CD4-positive, CD25-positive, alpha-beta regulatory T cell (primary cell): ENCODE measurements around the gene FAF1. TPM values are rescaled to one million over a fixed set of nuclear protein-coding genes. Genes with fewer than 3 reads are reported as not detected.
"Not testable (repeated sequence)": the region's sequence is repeated elsewhere in the genome, so short reads cannot be mapped to it uniquely, and the experiment has no call there.

Experiments used
- ATAC-seq, 2 donors: fragments of 150-1000 bp; cut with Tn5 transposase; one replicate each; pipeline ENCODE4 v1.10.0; 2021; ENCODE audit warnings: low read depth in 2 of 2, moderate number of reproducible peaks in 2 of 2, moderate library complexity in 1 of 2
- DNase-seq, 3 donors: peaks; one replicate each; pipeline versions ENCODE4 v3.0.0 to v3.0.0-alpha.2; 2012 to 2022; ENCODE audit warnings: mixed read lengths in 1 of 3
- H3K27ac ChIP-seq: one replicate; pipeline ENCODE4 v1.7.0; 2013; ENCODE audit warnings: mild to moderate bottlenecking, low read length; ENCODE audit not compliant: insufficient read depth, poor library complexity, severe bottlenecking
- H3K27me3 ChIP-seq: one replicate; pipeline ENCODE4 v1.7.0; 2013; ENCODE audit warnings: low read length; ENCODE audit not compliant: control insufficient read depth, insufficient read depth
- H3K36me3 ChIP-seq: one replicate; pipeline ENCODE4 v1.7.0; 2013; ENCODE audit warnings: mild to moderate bottlenecking, low read length, moderate library complexity; ENCODE audit not compliant: control insufficient read depth, insufficient read depth
- H3K4me1 ChIP-seq: 2 replicates; pipeline ENCODE4 v1.7.0; 2013; ENCODE audit warnings: mild to moderate bottlenecking, low read length; ENCODE audit not compliant: insufficient read depth, control insufficient read depth, poor library complexity, severe bottlenecking
- H3K4me3 ChIP-seq: one replicate; pipeline ENCODE4 v1.7.0; 2013; ENCODE audit warnings: low read depth, mild to moderate bottlenecking, low read length, moderate library complexity
- H3K9me3 ChIP-seq, 2 experiments: 1 replicate in 1 of 2; 2 replicates in 1 of 2; pipeline ENCODE4 v1.7.0; 2013; ENCODE audit warnings: low read length in 2 of 2, mild to moderate bottlenecking in 1 of 2, moderate library complexity in 1 of 2; ENCODE audit not compliant: control insufficient read depth in 2 of 2
- H3K27ac Mint-ChIP-seq, 3 donors: one replicate each; pipeline ENCODE4 v1.8.0; 2020 to 2022; ENCODE audit warnings: mild to moderate bottlenecking in 3 of 3, mixed read lengths in 3 of 3, moderate library complexity in 2 of 3
- H3K27me3 Mint-ChIP-seq: one replicate; pipeline ENCODE4 v1.8.0; 2022; ENCODE audit warnings: mild to moderate bottlenecking, mixed read lengths
- H3K36me3 Mint-ChIP-seq: one replicate; pipeline ENCODE4 v1.8.0; 2020; ENCODE audit warnings: mixed read lengths
- H3K4me1 Mint-ChIP-seq, 4 donors: one replicate each; pipeline ENCODE4 v1.8.0; 2020 to 2022; ENCODE audit warnings: mixed read lengths in 4 of 4, mild to moderate bottlenecking in 1 of 4
- H3K4me3 Mint-ChIP-seq, 4 donors: one replicate each; pipeline ENCODE4 v1.8.0; 2020 to 2022; ENCODE audit warnings: mild to moderate bottlenecking in 4 of 4, mixed read lengths in 4 of 4, moderate library complexity in 3 of 4
- H3K9me3 Mint-ChIP-seq, 7 donors: one replicate each; pipeline ENCODE4 v1.8.0; 2020 to 2022; ENCODE audit warnings: mixed read lengths in 7 of 7, mild to moderate bottlenecking in 3 of 7, moderate library complexity in 2 of 7
- polyA plus RNA-seq, 4 donors: library from polyadenylated mRNA; unstranded; fragments of 300-500 nt; fragmentation: Illumina TruSeq; gene quantifications; one replicate each; pipeline ENCODE4 v1.2.3, GENCODE V29; 2021
- total RNA-seq: library from RNA; stranded (reverse); gene quantifications from one replicate; pipeline ENCODE4 v1.2.3, GENCODE V29; 2022

FAF1 gene
- total and polyA plus RNA-seq, 5 donors from 2014 or later = 28.9 to 58.2 (median 54.3) TPM

DNA sequence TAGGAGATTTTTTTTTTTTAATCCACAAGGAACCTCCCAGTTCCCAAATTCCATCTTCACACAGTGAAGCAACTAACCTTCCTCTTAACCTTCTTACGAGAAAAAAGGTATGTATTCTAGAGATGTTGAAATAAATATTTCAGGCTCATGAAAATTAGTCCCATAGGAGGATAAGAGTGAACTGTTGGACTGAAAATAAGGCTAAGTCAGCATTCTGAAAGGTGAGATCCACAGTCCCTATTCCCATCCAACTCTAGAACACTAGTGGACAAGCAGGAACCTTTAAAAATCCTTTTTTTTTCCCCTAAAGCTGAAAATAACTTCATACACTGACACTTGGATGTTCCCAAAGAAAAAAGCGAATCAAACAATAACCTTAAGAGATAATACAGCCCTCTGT, 44.4 kb downstream of the FAF1 start:
- ATAC-seq = no peak
- no peak for DNase-seq
- peaks cover 4% of the 10 kb centered on the region for H3K36me3 Mint-ChIP-seq
- Histone ChIP-seq H3K4me1 (no peaks in the 10 kb centered on the region), H3K27ac (no peak overlapping the region), H3K4me3 (no peak overlapping the region), H3K36me3 (no peaks in the 10 kb centered on the region), H3K9me3 (no peaks in the 10 kb centered on the region), H3K27me3 (no peaks in the 10 kb centered on the region)
- H3K9me3 Mint-ChIP-seq = peaks cover 0 to 2% (median 0%) of the 10 kb centered on the region in 7 donors
- no peaks in the 10 kb centered on the region for H3K27me3 Mint-ChIP-seq
- H3K4me3 Mint-ChIP-seq = no peak overlapping the region
- H3K27ac Mint-ChIP-seq = peak overlapping the region in 1 of 3 donors; percentile 52
- peaks cover 18 to 33% (median 22%) of the 10 kb centered on the region in 4 donors for H3K4me1 Mint-ChIP-seq

DNA sequence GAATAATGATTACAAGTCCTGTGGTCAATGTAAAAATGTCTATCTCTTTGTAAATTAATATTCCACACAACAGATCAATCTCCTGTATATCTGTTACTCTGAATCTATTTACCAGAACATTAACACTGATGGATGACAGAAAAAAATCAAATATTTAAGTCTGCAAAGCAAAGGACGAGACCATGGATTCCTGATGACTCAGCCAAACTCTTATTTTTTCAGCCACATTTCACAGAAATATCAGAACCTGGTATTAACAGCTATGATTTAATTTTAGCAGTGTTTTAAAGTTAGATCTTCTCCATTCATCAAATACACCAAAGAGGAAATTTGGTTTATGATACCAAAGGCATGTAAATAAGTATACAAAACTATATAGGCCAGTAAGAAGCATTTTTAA, 46.1 kb downstream of the FAF1 start:
- H3K27me3 ChIP-seq = no peaks in the 10 kb centered on the region
- H3K4me3 Mint-ChIP-seq = no peak overlapping the region
- DNase-seq (no peak), ATAC-seq (no peak)
- peaks cover 10% of the 10 kb centered on the region for H3K36me3 Mint-ChIP-seq
- no peak overlapping the region for H3K27ac ChIP-seq
- H3K4me1 Mint-ChIP-seq = peaks cover 19 to 33% (median 23%) of the 10 kb centered on the region in 4 donors
- no peak overlapping the region for H3K27ac Mint-ChIP-seq
- H3K36me3 ChIP-seq = no peaks in the 10 kb centered on the region
- H3K9me3 Mint-ChIP-seq = peaks cover 0 to 3% (median 0%) of the 10 kb centered on the region in 7 donors
- H3K9me3 ChIP-seq = no peaks in the 10 kb centered on the region
- no peaks in the 10 kb centered on the region for H3K4me1 ChIP-seq
- no peak overlapping the region for H3K4me3 ChIP-seq
- H3K27me3 Mint-ChIP-seq = no peaks in the 10 kb centered on the region

DNA sequence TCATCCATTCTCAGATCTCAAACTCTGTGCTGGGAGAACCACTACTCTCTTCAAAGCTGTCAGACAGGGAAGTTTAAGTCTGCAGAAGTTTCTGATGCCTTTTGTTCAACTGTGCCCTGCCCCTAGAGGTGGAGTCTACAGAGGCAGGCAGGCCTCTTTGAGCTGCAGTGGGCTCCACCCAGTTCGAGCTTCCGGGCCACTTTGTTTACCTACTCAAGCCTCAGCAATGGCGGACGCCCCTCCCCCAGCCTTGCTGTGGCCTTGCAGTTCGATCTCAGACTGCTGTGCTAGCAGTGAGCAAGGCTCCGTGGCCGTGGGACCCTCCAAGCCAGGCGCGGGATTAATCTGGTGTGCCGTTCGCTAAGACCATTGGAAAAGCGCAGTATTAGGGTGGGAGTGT, 49.7 kb downstream of the FAF1 start:
- H3K36me3 Mint-ChIP-seq, H3K4me1 ChIP-seq, H3K4me3 Mint-ChIP-seq, H3K27ac Mint-ChIP-seq, H3K27ac ChIP-seq, H3K9me3 ChIP-seq, H3K27me3 ChIP-seq, H3K4me3 ChIP-seq, ATAC-seq, H3K27me3 Mint-ChIP-seq, H3K36me3 ChIP-seq, DNase-seq: not testable (repeated sequence)
- Mint-ChIP-seq H3K4me1 (peaks cover 6 to 31% (median 15%) of the 10 kb centered on the region in 4 donors), H3K9me3 (peaks cover 0 to 15% (median 3%) of the 10 kb centered on the region in 7 donors)

DNA sequence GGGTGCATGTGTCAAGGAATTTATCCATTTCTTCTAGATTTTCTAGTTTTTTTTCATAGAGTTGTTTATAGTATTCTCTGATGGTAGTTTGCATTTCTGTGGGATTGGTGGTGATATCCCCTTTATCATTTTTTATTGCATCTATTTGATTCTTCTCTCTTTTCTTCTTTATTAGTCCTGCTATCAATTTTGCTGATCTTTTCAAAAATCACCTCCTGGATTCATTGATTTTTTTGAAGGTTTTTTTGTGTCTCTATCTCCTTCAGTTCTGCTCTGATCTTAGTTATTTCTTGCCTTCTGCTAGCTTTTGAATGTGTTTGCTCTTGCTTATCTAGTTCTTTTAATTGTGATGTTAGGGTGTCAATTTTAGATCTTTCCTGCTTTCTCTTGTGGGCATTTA, 52.5 kb downstream of the FAF1 start:
- H3K27me3 Mint-ChIP-seq, H3K27ac Mint-ChIP-seq, ATAC-seq, DNase-seq, H3K36me3 ChIP-seq, H3K4me1 ChIP-seq, H3K9me3 ChIP-seq, H3K4me3 Mint-ChIP-seq, H3K27ac ChIP-seq, H3K36me3 Mint-ChIP-seq, H3K4me3 ChIP-seq, H3K27me3 ChIP-seq: not testable (repeated sequence)
- Mint-ChIP-seq H3K4me1 (peaks cover 10 to 28% (median 17%) of the 10 kb centered on the region in 4 donors), H3K9me3 (peaks cover 0 to 15% (median 3%) of the 10 kb centered on the region in 7 donors)

DNA sequence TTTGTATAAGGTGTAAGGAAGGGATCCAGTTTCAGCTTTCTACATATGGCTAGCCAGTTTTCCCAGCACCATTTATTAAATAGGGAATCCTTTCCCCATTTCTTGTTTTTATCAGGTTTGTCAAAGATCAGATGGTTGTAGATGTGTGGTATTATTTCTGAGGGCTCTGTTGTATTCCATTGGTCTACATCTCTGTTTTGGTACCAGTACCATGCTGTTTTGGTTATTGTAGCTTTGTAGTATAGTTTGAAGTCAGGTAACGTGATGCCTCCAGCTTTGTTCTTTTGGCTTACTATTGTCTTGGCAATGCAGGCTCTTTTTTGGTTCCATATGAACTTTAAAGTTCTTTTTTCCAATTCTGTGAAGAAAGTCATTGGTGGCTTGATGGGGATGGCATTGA, 54.0 kb downstream of the FAF1 start:
- Mint-ChIP-seq H3K9me3 (peaks cover 0 to 15% (median 3%) of the 10 kb centered on the region in 7 donors), H3K4me1 (peaks cover 10 to 30% (median 18%) of the 10 kb centered on the region in 4 donors)
- H3K4me3 Mint-ChIP-seq, ATAC-seq, H3K27me3 ChIP-seq, H3K4me1 ChIP-seq, H3K27ac ChIP-seq, H3K36me3 ChIP-seq, H3K36me3 Mint-ChIP-seq, H3K27me3 Mint-ChIP-seq, H3K9me3 ChIP-seq, H3K4me3 ChIP-seq, H3K27ac Mint-ChIP-seq, DNase-seq: not testable (repeated sequence)

DNA sequence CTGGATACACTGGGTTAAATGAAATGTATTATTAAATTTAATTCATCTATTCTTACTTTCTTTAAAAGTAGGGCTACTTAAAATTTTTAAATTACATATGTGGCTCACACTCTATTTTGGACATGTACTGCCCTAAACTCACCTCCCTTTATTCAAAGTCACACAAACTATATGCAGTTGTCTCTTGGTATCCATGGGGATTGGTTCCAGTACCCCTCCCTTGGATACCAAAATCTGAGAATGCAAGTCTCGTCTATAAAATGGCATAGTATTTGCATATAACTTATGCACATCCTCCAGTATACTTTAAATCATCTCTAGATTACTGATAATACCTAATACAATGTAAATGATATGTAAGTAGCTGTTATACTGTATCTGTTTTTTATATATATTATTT, 57.6 kb downstream of the FAF1 start:
- Mint-ChIP-seq H3K27me3 (no peaks in the 10 kb centered on the region), H3K4me1 (peaks cover 17 to 36% (median 25%) of the 10 kb centered on the region in 4 donors), H3K36me3 (no peaks in the 10 kb centered on the region), H3K27ac (no peak overlapping the region), H3K9me3 (peaks cover 0 to 12% (median 1%) of the 10 kb centered on the region in 7 donors), H3K4me3 (no peak overlapping the region)
- ATAC-seq (no peak), DNase-seq (no peak)
- Histone ChIP-seq H3K36me3 (no peaks in the 10 kb centered on the region), H3K4me1 (no peaks in the 10 kb centered on the region), H3K27me3 (no peaks in the 10 kb centered on the region), H3K4me3 (no peak overlapping the region), H3K27ac (no peak overlapping the region), H3K9me3 (no peaks in the 10 kb centered on the region)

DNA sequence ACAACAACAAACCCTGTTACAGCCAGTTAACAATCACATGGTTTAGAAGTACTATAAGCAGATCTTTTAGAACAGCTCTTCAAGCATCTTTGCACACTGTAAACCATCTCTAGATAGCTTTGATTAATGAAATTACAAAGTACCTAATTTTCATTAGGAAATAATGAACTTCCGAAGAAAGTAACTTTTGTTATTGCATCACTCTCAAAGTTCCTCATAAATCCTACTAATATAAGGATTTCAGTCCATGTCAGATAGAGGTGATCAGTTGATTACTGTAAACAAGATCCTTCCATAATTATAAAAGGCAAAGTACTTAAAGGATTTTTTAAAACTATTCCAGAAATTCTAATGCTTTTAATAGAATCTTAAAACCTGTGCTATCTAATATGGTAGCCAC, 58.2 kb downstream of the FAF1 start:
- Histone ChIP-seq H3K36me3 (no peaks in the 10 kb centered on the region), H3K4me1 (no peaks in the 10 kb centered on the region), H3K27ac (no peak overlapping the region), H3K4me3 (no peak overlapping the region), H3K27me3 (no peaks in the 10 kb centered on the region), H3K9me3 (no peaks in the 10 kb centered on the region)
- H3K4me1 Mint-ChIP-seq = peaks cover 12 to 34% (median 25%) of the 10 kb centered on the region in 4 donors
- no peaks in the 10 kb centered on the region for H3K27me3 Mint-ChIP-seq
- H3K4me3 Mint-ChIP-seq = no peak overlapping the region
- H3K27ac Mint-ChIP-seq = no peak overlapping the region
- no peak for DNase-seq
- no peak for ATAC-seq
- peaks cover 0 to 8% (median 1%) of the 10 kb centered on the region in 7 donors for H3K9me3 Mint-ChIP-seq
- no peaks in the 10 kb centered on the region for H3K36me3 Mint-ChIP-seq

DNA sequence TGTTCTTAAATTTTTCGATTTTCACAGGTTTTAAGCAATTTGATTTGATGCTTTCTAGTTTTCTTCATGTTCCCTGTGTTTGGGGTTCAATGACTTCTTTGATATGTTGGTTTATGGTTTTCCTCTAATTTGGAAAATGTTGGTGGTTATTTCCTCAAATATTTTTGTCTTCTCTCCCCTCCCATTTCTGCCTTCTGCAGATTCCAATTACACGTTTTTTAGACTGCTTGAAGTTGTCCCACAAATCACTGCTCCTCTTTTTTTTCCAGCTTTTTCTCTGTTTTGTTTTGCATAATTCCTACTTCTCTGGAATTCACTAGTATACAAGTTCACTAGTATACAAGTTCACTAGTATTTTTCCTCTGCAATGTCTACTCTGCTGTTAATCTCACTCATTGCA, 61.3 kb downstream of the FAF1 start:
- no peaks in the 10 kb centered on the region for H3K27me3 ChIP-seq
- no peaks in the 10 kb centered on the region for H3K4me1 ChIP-seq
- no peaks in the 10 kb centered on the region for H3K36me3 ChIP-seq
- H3K4me3 Mint-ChIP-seq = no peak overlapping the region
- no peaks in the 10 kb centered on the region for H3K36me3 Mint-ChIP-seq
- no peaks in the 10 kb centered on the region for H3K27me3 Mint-ChIP-seq
- H3K27ac Mint-ChIP-seq = no peak overlapping the region
- no peaks in the 10 kb centered on the region for H3K9me3 ChIP-seq
- no peak for DNase-seq
- H3K4me1 Mint-ChIP-seq = peaks cover 26 to 38% (median 28%) of the 10 kb centered on the region in 4 donors
- ATAC-seq = no peak
- no peak overlapping the region for H3K4me3 ChIP-seq
- H3K27ac ChIP-seq = no peak overlapping the region
- H3K9me3 Mint-ChIP-seq = no peaks in the 10 kb centered on the region
